Activated T-cell treated with anti-CD3 and anti-CD28 coated beads for 48 hours (primary cell): ENCODE results near the gene MMP25.
A peak's percentile ranks its signal among the peaks of the same experiment; 100 is the strongest.
"Not testable (repeated sequence)": the region's sequence is repeated elsewhere in the genome, so short reads cannot be mapped to it uniquely, and the experiment has no call there.

ENCODE experiments used
- DNase-seq: peaks from one replicate; pipeline ENCODE4 v3.0.0-alpha.2; 2020; ENCODE audit warnings: low read depth

The MMP25 gene

GRCh38 chr16:3055734-3056115 lies 9.4 kb downstream of the MMP25 start:
- DNase-seq: not testable (repeated sequence)

GRCh38 chr16:3056336-3057180 lies 10.2 kb downstream of the MMP25 start:
- no peak for DNase-seq

- no peak for DNase-seq
These were observed 11.1 kb downstream of the MMP25 start for GRCh38 chr16:3057181-3058138.

- no peak for DNase-seq
These were observed 12.0 kb downstream of the MMP25 start for GRCh38 chr16:3058139-3059030.

GRCh38 chr16:3059041-3059722 lies 12.8 kb downstream of the MMP25 start:
- DNase-seq: peak; percentile 90

GRCh38 chr16:3059723-3060242 lies 13.4 kb downstream of the MMP25 start:
- DNase-seq: no peak

- no peak for DNase-seq
These were observed 14.2 kb downstream of the MMP25 start for GRCh38 chr16:3060339-3061127.

GRCh38 chr16:3062553-3062952 lies 16.2 kb downstream of the MMP25 start:
- DNase-seq: no peak

GRCh38 chr16:3063625-3064386 lies 17.4 kb downstream of the MMP25 start:
- no peak for DNase-seq

- DNase-seq: peak; percentile 67
These were observed 18.8 kb downstream of the MMP25 start, which contains the start of gene IL32 for GRCh38 chr16:3065069-3065741. TSS of gene IL32 (plus strand) at chr16:3065640. CDS start at chr16:3065812, 172 bp downstream.

GRCh38 chr16:3065742-3066439 lies 19.5 kb downstream of the MMP25 start:
- DNase-seq: no peak

- DNase-seq: no peak
These were observed 20.0 kb downstream of the MMP25 start for GRCh38 chr16:3066440-3066748.

- DNase-seq: no peak
These were observed 22.1 kb downstream of the MMP25 start for GRCh38 chr16:3068487-3068886.

GRCh38 chr16:3069146-3069545 lies 22.8 kb downstream of the MMP25 start:
- not testable (repeated sequence) for DNase-seq

GRCh38 chr16:3070608-3071111 lies 24.3 kb downstream of the MMP25 start:
- DNase-seq: no peak

GRCh38 chr16:3071655-3072054 lies 25.3 kb downstream of the MMP25 start:
- no peak for DNase-seq

GRCh38 chr16:3072148-3072547 lies 25.8 kb downstream of the MMP25 start:
- not testable (repeated sequence) for DNase-seq
